HepG2 (cell line): Measurements from ENCODE around the gene ZNF185. TPM values are rescaled to one million over a fixed set of nuclear protein-coding genes. Genes with fewer than 3 reads are reported as not detected.

Experiments
- ATAC-seq: fragments of 200-7000 bp; cut with Tn5 transposase; 3 replicates; pipeline ENCODE4 v1.9.1; 2020; ENCODE audit warnings: mild to moderate bottlenecking, moderate library complexity
- BruUV-seq: library from RNA; stranded (reverse); fragments of 400-500 nt; replicated peaks from 2 replicates; lab custom pipeline; 2021; lab: Mats Ljungman, UMichigan
- CTCF ChIA-PET: fragments of 300-600 bp; formaldehyde crosslinking; extraction: SDS; loops from one replicate; lab custom pipeline; 2021; ENCODE audit warnings: low total read pairs, inconsistent platforms, low intra/inter-chr PET ratio; lab: Yijun Ruan, JAX
- POLR2A ChIA-PET: fragments of 350-600 bp; sonication (Branson Sonifier 250); formaldehyde crosslinking; loops from one replicate; lab custom pipeline; 2020; ENCODE audit warnings: antibody characterized with exemption, inconsistent platforms; lab: Yijun Ruan, JAX
- DNase-seq: peaks from one replicate; pipeline ENCODE4 v3.0.0-alpha.2; 2015; ENCODE audit warnings: low spot score
- FAIRE-seq: peaks from 3 replicates; lab custom pipeline; 2011; peaks lifted over from hg19 to GRCh38; lab: Jason Lieb, UNC
- H2AFZ ChIP-seq: one replicate; pipeline ENCODE4 v1.6.1; 2011; ENCODE audit warnings: low read length, inconsistent platforms
- H3K27ac ChIP-seq: fragments of 300-600 bp; 3 replicates; pipeline ENCODE4 v1.8.0; 2011; ENCODE audit warnings: mixed run types, mild to moderate bottlenecking, mixed read lengths, low read length, inconsistent platforms; ENCODE audit not compliant: insufficient read depth; ENCODE audit errors: extremely low read length
- H3K27me3 ChIP-seq, 2 experiments: fragments of 200-600 bp in 1 of 2; 2 replicates in 1 of 2; 3 replicates in 1 of 2; pipeline versions ENCODE4 v1.6.0 to v1.8.0; 2011; ENCODE audit warnings: low read length in 2 of 2, mild to moderate bottlenecking in 2 of 2, moderate library complexity in 2 of 2, inconsistent platforms in 1 of 2; ENCODE audit not compliant: insufficient read depth in 2 of 2, control insufficient read depth in 1 of 2
- H3K36me3 ChIP-seq, 2 experiments: fragments of 200-600 bp in 1 of 2; replicated peaks in 1 of 2; 2 replicates in 1 of 2; 3 replicates in 1 of 2; pipeline versions ENCODE4 v1.5.1 to v1.8.0; 2011; ENCODE audit warnings: low read length in 2 of 2, inconsistent platforms in 1 of 2; ENCODE audit not compliant: insufficient read depth in 2 of 2, control insufficient read depth in 1 of 2
- H3K4me1 ChIP-seq: 2 replicates; pipeline ENCODE4 v1.5.1; 2012; ENCODE audit warnings: low read length, inconsistent platforms; ENCODE audit not compliant: insufficient read depth
- H3K4me2 ChIP-seq: 2 replicates; pipeline ENCODE4 v1.6.0; 2011; ENCODE audit warnings: low read depth, low read length, inconsistent platforms
- H3K4me3 ChIP-seq, 3 experiments: fragments of 200-600 bp in 1 of 3; sonication (generic), shearing (Covaris generic) in 1 of 3; replicated peaks in 1 of 3; 2 replicates each; pipeline ENCODE4 v1.5.1; 2011 to 2016; ENCODE audit warnings: low read length in 3 of 3, inconsistent platforms in 2 of 3, low read depth in 2 of 3, mild to moderate bottlenecking in 2 of 3, control low read depth in 1 of 3, mixed read lengths in 1 of 3; ENCODE audit not compliant: insufficient read depth in 1 of 3
- H3K79me2 ChIP-seq: one replicate; pipeline ENCODE4 v1.6.1; 2011; ENCODE audit warnings: low read length, inconsistent platforms; ENCODE audit not compliant: insufficient read depth
- H3K9ac ChIP-seq: 2 replicates; pipeline ENCODE4 v1.6.0; 2011; ENCODE audit warnings: mild to moderate bottlenecking, low read depth, low read length, inconsistent platforms; ENCODE audit not compliant: insufficient read depth
- H3K9me3 ChIP-seq: 2 replicates; pipeline ENCODE4 v1.5.1; 2012; ENCODE audit warnings: mild to moderate bottlenecking, low read length
- H4K20me1 ChIP-seq: 2 replicates; pipeline ENCODE4 v1.6.0; 2011; ENCODE audit warnings: inconsistent platforms, mild to moderate bottlenecking, low read length, moderate library complexity; ENCODE audit not compliant: insufficient read depth
- ARNT ChIP-seq: fragments of 450-650 bp; IDR thresholded peaks from 2 replicates; pipeline ENCODE4 v1.6.1; 2017
- ZFYVE20 ChIP-seq: sonication (generic); formaldehyde crosslinking; IDR thresholded peaks from 2 replicates; pipeline ENCODE4 v1.8.0; 2023; ENCODE audit warnings: low read depth, mild to moderate bottlenecking, moderate library complexity, missing genetic modification reagents, borderline replicate concordance
- ZNF205 ChIP-seq: IDR thresholded peaks from 2 replicates; pipeline ENCODE4 v1.6.1; 2018; ENCODE audit warnings: missing biosample characterization, missing genetic modification reagents
- ZNF224 ChIP-seq: sonication (generic); formaldehyde crosslinking; IDR thresholded peaks from 2 replicates; pipeline ENCODE4 v1.5.0; 2020; ENCODE audit warnings: mild to moderate bottlenecking, missing genetic modification reagents
- ZNF251 ChIP-seq: sonication (generic); formaldehyde crosslinking; IDR thresholded peaks from 2 replicates; pipeline ENCODE4 v1.9.0; 2021; ENCODE audit warnings: mild to moderate bottlenecking, missing genetic modification reagents
- ZNF567 ChIP-seq: sonication (generic); formaldehyde crosslinking; IDR thresholded peaks from 2 replicates; pipeline ENCODE4 v1.8.1; 2023; ENCODE audit warnings: mild to moderate bottlenecking, missing genetic modification reagents, borderline replicate concordance
- ZNF775 ChIP-seq: sonication (generic); formaldehyde crosslinking; IDR thresholded peaks from 2 replicates; pipeline ENCODE4 v1.4.0; 2020; ENCODE audit warnings: missing genetic modification reagents, mild to moderate bottlenecking, moderate library complexity, borderline replicate concordance
- ZUFSP ChIP-seq: sonication (generic); formaldehyde crosslinking; IDR thresholded peaks from 2 replicates; pipeline ENCODE4 v1.9.0; 2021; ENCODE audit warnings: missing genetic modification reagents, mild to moderate bottlenecking, borderline replicate concordance
- WGBS: methylation state at CpG from one replicate; pipeline ENCODE4 v1.1.6; 2017; ENCODE audit warnings: low lambda C conversion rate; 5-methylcytosine and 5-hydroxymethylcytosine counted together
- in situ Hi-C: cut with HindIII; loops from 2 replicates; pipeline ENCODE4 v1.10.0; 2017; ENCODE audit warnings: low pct_unique_long_range_greater_than_20kb; ENCODE audit not compliant: extremely low pct_ligation_motif_present
- intact Hi-C: fragments of 100-400 bp; cut with micrococcal nuclease; formaldehyde crosslinking; loops from one replicate; pipeline ENCODE4 v1.10.0; 2022; ENCODE audit not compliant: unreplicated experiment
- polyA plus RNA-seq, 8 experiments: library from polyadenylated mRNA; depleted of rRNA in 3 of 8; stranded (reverse) in 7 of 8; unstranded in 1 of 8; fragments of >200 nt; fragmentation: Illumina TruSeq in 4 of 8; extraction: Trizol in 4 of 8; gene quantifications; 2 replicates each; pipeline versions ENCODE4 v1.2.1 to v1.2.3, GENCODE V29; 2011 to 2016; ENCODE audit warnings: low read depth in 4 of 8, missing spikeins in 1 of 8, mixed read lengths in 1 of 8; ENCODE audit not compliant: insufficient read depth in 1 of 8
- total RNA-seq, 5 experiments: library from RNA; depleted of rRNA; stranded (reverse); fragments of >200 nt; fragmentation: Illumina TruSeq; extraction: Trizol; gene quantifications; 2 replicates each; pipeline ENCODE4 v1.2.3, GENCODE V29; 2016; ENCODE audit warnings: low read depth in 1 of 5

The ZNF185 gene
- total and polyA plus RNA-seq, 2 of the 13 experiments (the other 11 are each of a cell fraction or from before 2014, with no cell fraction given) = 1.6 to 3.4 TPM

- no CpG with 5 or more reads among the region's 1 CpG for WGBS
- H3K79me2 ChIP-seq = no peaks in the 10 kb centered on the region
- no peaks in the 10 kb centered on the region for H4K20me1 ChIP-seq
- TF ChIP-seq ZNF567 = no peak
- TF ChIP-seq ZNF224 (CRISPR knock-in tag) = no peak
- TF ChIP-seq ZNF205 (CRISPR knock-in tag) = no peak
- TF ChIP-seq ZFYVE20 (CRISPR knock-in tag) = no peak
- no peak for TF ChIP-seq ZNF251 (CRISPR knock-in tag)
- no peak for TF ChIP-seq ARNT
- TF ChIP-seq ZUFSP (CRISPR knock-in tag) = no peak
- TF ChIP-seq ZNF775 = no peak
- H3K27ac ChIP-seq = no peak overlapping the region
- BruUV-seq = no TSS peak
- in situ Hi-C loops = loop anchor here (5.0 kb wide), 1 partner anchor 88 kb away; no protein-coding TSS in a partner anchor
- H3K4me3 ChIP-seq = no peak overlapping the region
- intact Hi-C loops = no loop called here
- peaks cover 5% of the 10 kb centered on the region; the same call in 1 of the 2 replicates for H3K4me1 ChIP-seq
- FAIRE-seq = no peak
- H3K36me3 ChIP-seq = no peaks in the 10 kb centered on the region
- POLR2A ChIA-PET = no interaction called here
- no peak for DNase-seq
- CTCF ChIA-PET = no interaction called here
- no peak overlapping the region for H3K9ac ChIP-seq
- ATAC-seq = no peak
- no peaks in the 10 kb centered on the region for H3K27me3 ChIP-seq
- no peak overlapping the region for H2AFZ ChIP-seq
- H3K9me3 ChIP-seq = no peaks in the 10 kb centered on the region
- no peak overlapping the region for H3K4me2 ChIP-seq
Observed at GRCh38 chrX:152943826-152944225, 46.0 kb downstream of the ZNF185 start.
